Neural cell (in vitro differentiated cells): ENCODE results near the gene CLDN34. TPM values are rescaled to one million over a fixed set of nuclear protein-coding genes. Genes with fewer than 3 reads are reported as not detected.

Experiments used
- H2AFZ ChIP-seq: fragments of 200-600, 300-800 bp; sonication (generic), shearing (Covaris generic); 2 replicates; pipeline ENCODE4 v1.6.0; 2014; ENCODE audit warnings: low read depth, mild to moderate bottlenecking, antibody characterized with exemption, low read length, moderate library complexity
- H3F3A ChIP-seq: fragments of 200-600 bp; shearing (Covaris generic); 2 replicates; pipeline ENCODE4 v1.6.1; 2016; ENCODE audit warnings: mild to moderate bottlenecking, moderate library complexity, mixed read lengths, antibody characterized with exemption, low read length; ENCODE audit not compliant: insufficient read depth, poor library complexity, severe bottlenecking
- H3K27ac ChIP-seq: fragments of 200-600, 300-800 bp; sonication (generic), shearing (Covaris generic); 2 replicates; pipeline ENCODE4 v1.5.1; 2014; ENCODE audit warnings: mild to moderate bottlenecking, low read length, moderate library complexity
- H3K27me3 ChIP-seq: fragments of 300-800, 200-600 bp; sonication (generic), shearing (Covaris generic); 2 replicates; pipeline ENCODE4 v1.6.0; 2014; ENCODE audit warnings: mild to moderate bottlenecking, low read depth, low read length, moderate library complexity; ENCODE audit not compliant: insufficient read depth
- H3K36me3 ChIP-seq: fragments of 300-800, 200-600 bp; sonication (generic), shearing (Covaris generic); 2 replicates; pipeline ENCODE4 v1.5.1; 2014; ENCODE audit warnings: mild to moderate bottlenecking, antibody characterized with exemption, low read length, moderate library complexity; ENCODE audit not compliant: insufficient read depth
- H3K4me2 ChIP-seq: fragments of 300-800, 200-600 bp; sonication (generic), shearing (Covaris generic); 2 replicates; pipeline ENCODE4 v1.6.0; 2014; ENCODE audit warnings: mild to moderate bottlenecking, low read length
- H3K4me3 ChIP-seq: fragments of 300-800, 200-600 bp; sonication (generic), shearing (Covaris generic); 2 replicates; pipeline ENCODE4 v1.5.1; 2014; ENCODE audit warnings: mild to moderate bottlenecking, low read length, moderate library complexity
- H3K79me2 ChIP-seq: fragments of 200-600 bp; shearing (Covaris generic); replicated peaks from 2 replicates; pipeline ENCODE4 v1.6.0; 2014; ENCODE audit warnings: mild to moderate bottlenecking, low read length, moderate library complexity; ENCODE audit not compliant: insufficient read depth
- H3K9ac ChIP-seq: fragments of 300-800, 200-600 bp; sonication (generic), shearing (Covaris generic); 2 replicates; pipeline ENCODE4 v1.6.1; 2016; ENCODE audit warnings: mild to moderate bottlenecking, low read length, mixed read lengths
- H3K9me2 ChIP-seq: fragments of 200-600 bp; shearing (Covaris generic); 2 replicates; pipeline ENCODE4 v1.6.1; 2016; ENCODE audit warnings: mild to moderate bottlenecking, low read length, mixed read lengths; ENCODE audit not compliant: insufficient read depth
- H3K9me3 ChIP-seq: fragments of 200-600, 300-800 bp; sonication (generic), shearing (Covaris generic); 2 replicates; pipeline ENCODE4 v1.6.1; 2016; ENCODE audit warnings: mild to moderate bottlenecking, mixed run types, low read length, moderate library complexity, mixed read lengths
- H4K20me1 ChIP-seq: fragments of 200-600 bp; shearing (Covaris generic); 2 replicates; pipeline ENCODE4 v1.6.1; 2016; ENCODE audit warnings: mild to moderate bottlenecking, mixed run types; ENCODE audit not compliant: insufficient read depth
- CTCF ChIP-seq: fragments of 450-650 bp; IDR thresholded peaks from 2 replicates; pipeline ENCODE4 v1.5.1; 2014; ENCODE audit warnings: antibody characterized with exemption, mild to moderate bottlenecking, moderate library complexity; ENCODE audit not compliant: poor library complexity, severe bottlenecking
- EP300 ChIP-seq: fragments of 450-650 bp; conservative IDR thresholded peaks from 2 replicates; pipeline ENCODE4 v1.6.1; 2014; ENCODE audit warnings: antibody characterized with exemption, mild to moderate bottlenecking, moderate library complexity; ENCODE audit not compliant: poor library complexity, severe bottlenecking
- EZH2 ChIP-seq: fragments of 200-600, 300-800 bp; shearing (Covaris generic), sonication (generic); IDR thresholded peaks from 2 replicates; pipeline ENCODE4 v1.6.1; 2014; ENCODE audit warnings: antibody characterized with exemption, low read length, borderline replicate concordance, mild to moderate bottlenecking; ENCODE audit not compliant: insufficient read depth, poor library complexity, severe bottlenecking
- MXI1 ChIP-seq: fragments of 450-650 bp; conservative IDR thresholded peaks from 2 replicates; pipeline ENCODE4 v1.6.1; 2014; ENCODE audit warnings: antibody characterized with exemption, mild to moderate bottlenecking; ENCODE audit not compliant: poor library complexity, severe bottlenecking
- POLR2AphosphoS5 ChIP-seq: IDR thresholded peaks from 2 replicates; pipeline ENCODE4 v1.6.1; 2012
- RAD21 ChIP-seq: fragments of 450-650 bp; conservative IDR thresholded peaks from 2 replicates; pipeline ENCODE4 v1.6.1; 2014; ENCODE audit warnings: antibody characterized with exemption, mild to moderate bottlenecking, moderate library complexity
- REST ChIP-seq: IDR thresholded peaks from 2 replicates; pipeline ENCODE4 v1.6.1; 2012; ENCODE audit warnings: borderline replicate concordance
- SMC3 ChIP-seq: fragments of 450-650 bp; conservative IDR thresholded peaks from 2 replicates; pipeline ENCODE4 v1.6.1; 2014; ENCODE audit warnings: antibody characterized with exemption, mild to moderate bottlenecking, moderate library complexity; ENCODE audit not compliant: poor library complexity
- TAF1 ChIP-seq: IDR thresholded peaks from 2 replicates; pipeline ENCODE4 v1.6.1; 2012; ENCODE audit warnings: low read depth
- polyA plus RNA-seq: library from polyadenylated mRNA; depleted of rRNA; stranded (reverse); fragments of >200 nt; gene quantifications from 2 replicates; pipeline ENCODE4 v1.2.3, GENCODE V29; 2014

CLDN34 gene
- polyA plus RNA-seq, 1 donor from 2014 or later: not detected

DNA sequence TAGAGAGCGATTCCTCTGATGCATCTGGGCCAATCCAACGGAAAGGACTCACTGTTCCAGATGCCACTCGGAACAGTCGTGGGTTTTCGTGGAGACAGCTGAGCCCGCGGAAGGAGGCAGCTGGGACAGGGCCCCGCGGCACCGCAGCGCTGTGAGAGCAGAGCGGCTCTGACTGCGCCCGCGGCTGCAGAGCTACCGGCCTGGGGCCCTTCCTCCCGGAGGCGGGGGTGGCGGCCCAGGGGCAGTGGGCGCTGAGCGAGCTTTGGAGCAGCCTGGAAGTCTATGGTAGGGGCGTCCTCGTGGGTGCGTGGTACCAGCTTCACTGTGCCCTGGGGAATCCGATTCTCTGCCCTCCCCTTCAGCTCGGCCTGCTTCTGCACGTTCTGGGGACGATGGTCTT, 24.9 kb downstream of the CLDN34 start:
- Histone ChIP-seq H3K4me3 (no peak overlapping the region), H3K9me3 (no peaks in the 10 kb centered on the region), H2AFZ (no peak overlapping the region), H3K9me2 (no peaks in the 10 kb centered on the region), H3K27me3 (no peaks in the 10 kb centered on the region), H3F3A (no peaks in the 10 kb centered on the region), H3K27ac (no peak overlapping the region), H3K36me3 (no peaks in the 10 kb centered on the region), H3K9ac (no peak overlapping the region), H3K4me2 (no peak overlapping the region), H4K20me1 (no peaks in the 10 kb centered on the region), H3K79me2 (no peaks in the 10 kb centered on the region)
- TF ChIP-seq REST (no peak), SMC3 (no peak), EZH2 (no peak), RAD21 (no peak), TAF1 (no peak), POLR2AphosphoS5 (no peak), CTCF (no peak), MXI1 (no peak), EP300 (no peak)

DNA sequence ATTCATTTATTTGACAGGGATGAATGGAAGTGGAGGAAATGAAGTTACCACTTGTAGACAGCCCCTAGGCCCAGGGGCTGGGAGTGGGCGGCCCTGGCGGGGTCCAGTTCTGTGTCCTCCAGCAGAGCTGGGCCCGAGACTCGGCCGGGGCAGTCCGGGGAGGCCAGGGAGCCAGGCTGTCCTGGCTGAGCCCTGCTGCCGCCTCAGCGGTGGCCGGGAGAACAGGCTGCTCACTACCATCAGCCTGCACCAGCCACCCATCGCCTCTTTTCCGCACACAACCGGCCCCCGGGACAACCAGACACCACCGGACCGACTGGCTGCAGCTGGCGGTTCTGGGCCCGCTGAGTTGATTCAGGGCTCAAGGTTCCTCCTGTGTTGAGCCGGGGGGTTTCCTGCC, 25.6 kb downstream of the CLDN34 start:
- Histone ChIP-seq H3K9ac (no peak overlapping the region), H3K4me3 (no peak overlapping the region), H3K27me3 (no peaks in the 10 kb centered on the region), H3K9me2 (no peaks in the 10 kb centered on the region), H3K36me3 (no peaks in the 10 kb centered on the region), H3K4me2 (no peak overlapping the region), H2AFZ (no peak overlapping the region), H3K27ac (no peak overlapping the region), H4K20me1 (no peaks in the 10 kb centered on the region), H3F3A (no peaks in the 10 kb centered on the region), H3K9me3 (no peaks in the 10 kb centered on the region), H3K79me2 (no peaks in the 10 kb centered on the region)
- TF ChIP-seq TAF1 (no peak), POLR2AphosphoS5 (no peak), RAD21 (no peak), EZH2 (no peak), MXI1 (no peak), EP300 (no peak), REST (no peak), CTCF (no peak), SMC3 (no peak)
